WTC11 (cell line): ENCODE results near the gene RFTN2. TPM values are rescaled to one million over a fixed set of nuclear protein-coding genes. Genes with fewer than 3 reads are reported as not detected.

Experiments used
- FOXJ3 ChIP-seq: sonication (generic); formaldehyde crosslinking; IDR thresholded peaks from 2 replicates; pipeline ENCODE4 v1.9.0; 2021; ENCODE audit warnings: missing genetic modification reagents, mild to moderate bottlenecking, borderline replicate concordance
- GABPB1 ChIP-seq: sonication (generic); formaldehyde crosslinking; IDR thresholded peaks from 2 replicates; pipeline ENCODE4 v1.8.1; 2023; ENCODE audit warnings: mild to moderate bottlenecking, missing genetic modification reagents
- GRHL2 ChIP-seq: fragments of 250-450 bp; sonication (Bioruptor Pico); IDR thresholded peaks from 2 replicates; pipeline ENCODE4 v1.8.0; 2022; ENCODE audit warnings: mild to moderate bottlenecking, moderate library complexity; ENCODE audit not compliant: insufficient replicate concordance, severe bottlenecking
- IRF2 ChIP-seq: sonication (generic); formaldehyde crosslinking; IDR thresholded peaks from 2 replicates; pipeline ENCODE4 v1.8.0; 2022; ENCODE audit warnings: low read depth, missing genetic modification reagents, borderline replicate concordance
- MLX ChIP-seq: sonication (generic); formaldehyde crosslinking; IDR thresholded peaks from 2 replicates; pipeline ENCODE4 v1.8.1; 2023; ENCODE audit warnings: mild to moderate bottlenecking, missing genetic modification reagents, moderate library complexity
- NFATC4 ChIP-seq: fragments of 250-450 bp; sonication (Bioruptor Pico); IDR thresholded peaks from 2 replicates; pipeline ENCODE4 v1.9.0; 2021; ENCODE audit warnings: mild to moderate bottlenecking
- NFYB ChIP-seq: sonication (generic); formaldehyde crosslinking; conservative IDR thresholded peaks from 2 replicates; pipeline ENCODE4 v1.8.0; 2022; ENCODE audit warnings: low read depth, missing genetic modification reagents
- NR1H2 ChIP-seq: sonication (generic); formaldehyde crosslinking; IDR thresholded peaks from 2 replicates; pipeline ENCODE4 v1.9.0; 2021; ENCODE audit warnings: mild to moderate bottlenecking, moderate library complexity, missing genetic modification reagents
- NR3C1 ChIP-seq: sonication (generic); formaldehyde crosslinking; conservative IDR thresholded peaks from 2 replicates; pipeline ENCODE4 v1.8.1; 2023; ENCODE audit warnings: low read depth, mild to moderate bottlenecking, missing genetic modification reagents
- SP1 ChIP-seq: sonication (generic); formaldehyde crosslinking; conservative IDR thresholded peaks from 2 replicates; pipeline ENCODE4 v1.8.1; 2022; ENCODE audit warnings: missing genetic modification reagents
- TCF7 ChIP-seq: sonication (generic); formaldehyde crosslinking; IDR thresholded peaks from 2 replicates; pipeline ENCODE4 v1.8.0; 2022; ENCODE audit warnings: mild to moderate bottlenecking, low read depth, missing genetic modification reagents, moderate library complexity
- TEAD1 ChIP-seq: sonication (generic); formaldehyde crosslinking; IDR thresholded peaks from 2 replicates; pipeline ENCODE4 v1.8.0; 2022; ENCODE audit warnings: mild to moderate bottlenecking, missing genetic modification reagents
- ZBTB21 ChIP-seq: sonication (generic); formaldehyde crosslinking; IDR thresholded peaks from 2 replicates; pipeline ENCODE4 v1.8.1; 2023; ENCODE audit warnings: mild to moderate bottlenecking, missing genetic modification reagents, borderline replicate concordance
- ZNF121 ChIP-seq: sonication (generic); formaldehyde crosslinking; IDR thresholded peaks from 2 replicates; pipeline ENCODE4 v1.8.0; 2023; ENCODE audit warnings: missing genetic modification reagents
- ZNF219 ChIP-seq: sonication (generic); formaldehyde crosslinking; IDR thresholded peaks from 2 replicates; pipeline ENCODE4 v1.8.0; 2023; ENCODE audit warnings: missing genetic modification reagents, mild to moderate bottlenecking, borderline replicate concordance
- ZNF263 ChIP-seq: sonication (generic); formaldehyde crosslinking; IDR thresholded peaks from 2 replicates; pipeline ENCODE4 v1.8.1; 2022; ENCODE audit warnings: low read depth, mild to moderate bottlenecking, moderate library complexity, missing genetic modification reagents
- ZNF671 ChIP-seq: fragments of 250-450 bp; sonication (Bioruptor Pico); IDR thresholded peaks from 2 replicates; pipeline ENCODE4 v1.8.0; 2021; ENCODE audit warnings: mild to moderate bottlenecking
- total RNA-seq: library from RNA; stranded (reverse); gene quantifications from 3 replicates; pipeline ENCODE4 v1.2.3, GENCODE V29; 2021
- TF ChIP-seq, protein P1 (sequence below): sonication (generic); formaldehyde crosslinking; IDR thresholded peaks from 2 replicates; pipeline ENCODE4 v1.8.1; 2023; ENCODE audit warnings: mild to moderate bottlenecking, missing genetic modification reagents
- TF ChIP-seq, protein P2 (sequence below): sonication (generic); formaldehyde crosslinking; conservative IDR thresholded peaks from 2 replicates; pipeline ENCODE4 v1.8.1; 2022; ENCODE audit warnings: mild to moderate bottlenecking, missing genetic modification reagents
- TF ChIP-seq, protein P3 (sequence below): sonication (generic); formaldehyde crosslinking; IDR thresholded peaks from 2 replicates; pipeline ENCODE4 v1.8.1; 2022; ENCODE audit warnings: mild to moderate bottlenecking, missing genetic modification reagents, moderate library complexity, borderline replicate concordance
- TF ChIP-seq, protein P4 (sequence below): sonication (generic); formaldehyde crosslinking; IDR thresholded peaks from 2 replicates; pipeline ENCODE4 v1.8.0; 2022; ENCODE audit warnings: mild to moderate bottlenecking, missing genetic modification reagents
- TF ChIP-seq, protein P5 (sequence below): fragments of 250-450 bp; sonication (Bioruptor Pico); IDR thresholded peaks from 2 replicates; pipeline ENCODE4 v1.9.0; 2021; ENCODE audit warnings: moderate library complexity, mild to moderate bottlenecking, inconsistent platforms, borderline replicate concordance
- TF ChIP-seq, protein P6 (sequence below): fragments of 250-450 bp; sonication (Bioruptor Pico); IDR thresholded peaks from 2 replicates; pipeline ENCODE4 v1.8.0; 2021; ENCODE audit warnings: mild to moderate bottlenecking
- TF ChIP-seq, protein P7 (sequence below): sonication (generic); formaldehyde crosslinking; IDR thresholded peaks from 2 replicates; pipeline ENCODE4 v1.8.0; 2022; ENCODE audit warnings: mild to moderate bottlenecking, missing genetic modification reagents
- TF ChIP-seq, protein P8 (sequence below): fragments of 250-450 bp; sonication (Bioruptor Pico); IDR thresholded peaks from 2 replicates; pipeline ENCODE4 v1.9.0; 2021; ENCODE audit warnings: mild to moderate bottlenecking

Gene RFTN2
- total RNA-seq, 1 experiment from 2014 or later: 1.9 TPM

- TF ChIP-seq, protein P1, sequence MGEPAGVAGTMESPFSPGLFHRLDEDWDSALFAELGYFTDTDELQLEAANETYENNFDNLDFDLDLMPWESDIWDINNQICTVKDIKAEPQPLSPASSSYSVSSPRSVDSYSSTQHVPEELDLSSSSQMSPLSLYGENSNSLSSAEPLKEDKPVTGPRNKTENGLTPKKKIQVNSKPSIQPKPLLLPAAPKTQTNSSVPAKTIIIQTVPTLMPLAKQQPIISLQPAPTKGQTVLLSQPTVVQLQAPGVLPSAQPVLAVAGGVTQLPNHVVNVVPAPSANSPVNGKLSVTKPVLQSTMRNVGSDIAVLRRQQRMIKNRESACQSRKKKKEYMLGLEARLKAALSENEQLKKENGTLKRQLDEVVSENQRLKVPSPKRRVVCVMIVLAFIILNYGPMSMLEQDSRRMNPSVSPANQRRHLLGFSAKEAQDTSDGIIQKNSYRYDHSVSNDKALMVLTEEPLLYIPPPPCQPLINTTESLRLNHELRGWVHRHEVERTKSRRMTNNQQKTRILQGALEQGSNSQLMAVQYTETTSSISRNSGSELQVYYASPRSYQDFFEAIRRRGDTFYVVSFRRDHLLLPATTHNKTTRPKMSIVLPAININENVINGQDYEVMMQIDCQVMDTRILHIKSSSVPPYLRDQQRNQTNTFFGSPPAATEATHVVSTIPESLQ: no peak
- TF ChIP-seq, protein P2, sequence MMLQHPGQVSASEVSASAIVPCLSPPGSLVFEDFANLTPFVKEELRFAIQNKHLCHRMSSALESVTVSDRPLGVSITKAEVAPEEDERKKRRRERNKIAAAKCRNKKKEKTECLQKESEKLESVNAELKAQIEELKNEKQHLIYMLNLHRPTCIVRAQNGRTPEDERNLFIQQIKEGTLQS (CRISPR knock-in tag): peak; percentile 69; the same call in 1 of the 2 replicates
- TF ChIP-seq, protein P3, sequence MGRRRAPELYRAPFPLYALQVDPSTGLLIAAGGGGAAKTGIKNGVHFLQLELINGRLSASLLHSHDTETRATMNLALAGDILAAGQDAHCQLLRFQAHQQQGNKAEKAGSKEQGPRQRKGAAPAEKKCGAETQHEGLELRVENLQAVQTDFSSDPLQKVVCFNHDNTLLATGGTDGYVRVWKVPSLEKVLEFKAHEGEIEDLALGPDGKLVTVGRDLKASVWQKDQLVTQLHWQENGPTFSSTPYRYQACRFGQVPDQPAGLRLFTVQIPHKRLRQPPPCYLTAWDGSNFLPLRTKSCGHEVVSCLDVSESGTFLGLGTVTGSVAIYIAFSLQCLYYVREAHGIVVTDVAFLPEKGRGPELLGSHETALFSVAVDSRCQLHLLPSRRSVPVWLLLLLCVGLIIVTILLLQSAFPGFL (CRISPR knock-in tag): peak; percentile 70; the same call in 1 of the 2 replicates
- TF ChIP-seq NR3C1 (CRISPR knock-in tag) (peak; percentile 93), ZNF671 (CRISPR knock-in tag) (no peak), ZNF121 (CRISPR knock-in tag) (no peak), FOXJ3 (CRISPR knock-in tag) (no peak), ZNF263 (0 out of 2 replicates have a peak, but pooled peaks have one; percentile 17), MLX (CRISPR knock-in tag) (peak; percentile 88; the same call in 1 of the 2 replicates), SP1 (CRISPR knock-in tag) (peak; percentile 82), TEAD1 (peak; percentile 88), NFATC4 (CRISPR knock-in tag) (no peak), ZNF219 (CRISPR knock-in tag) (peak; percentile 80), NR1H2 (CRISPR knock-in tag) (no peak), GRHL2 (CRISPR knock-in tag) (no peak), GABPB1 (CRISPR knock-in tag) (no peak; the same call in none of the 2 replicates), TCF7 (CRISPR knock-in tag) (no peak; the same call in 1 of the 2 replicates), ZBTB21 (CRISPR knock-in tag) (no peak; the same call in 1 of the 2 replicates), NFYB (peak; percentile 65), IRF2 (CRISPR knock-in tag) (0 out of 2 replicates have a peak, but pooled peaks have one; percentile 53)
- TF ChIP-seq, protein P4, sequence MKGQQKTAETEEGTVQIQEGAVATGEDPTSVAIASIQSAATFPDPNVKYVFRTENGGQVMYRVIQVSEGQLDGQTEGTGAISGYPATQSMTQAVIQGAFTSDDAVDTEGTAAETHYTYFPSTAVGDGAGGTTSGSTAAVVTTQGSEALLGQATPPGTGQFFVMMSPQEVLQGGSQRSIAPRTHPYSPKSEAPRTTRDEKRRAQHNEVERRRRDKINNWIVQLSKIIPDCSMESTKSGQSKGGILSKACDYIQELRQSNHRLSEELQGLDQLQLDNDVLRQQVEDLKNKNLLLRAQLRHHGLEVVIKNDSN: peak; percentile 88
- TF ChIP-seq, protein P5, sequence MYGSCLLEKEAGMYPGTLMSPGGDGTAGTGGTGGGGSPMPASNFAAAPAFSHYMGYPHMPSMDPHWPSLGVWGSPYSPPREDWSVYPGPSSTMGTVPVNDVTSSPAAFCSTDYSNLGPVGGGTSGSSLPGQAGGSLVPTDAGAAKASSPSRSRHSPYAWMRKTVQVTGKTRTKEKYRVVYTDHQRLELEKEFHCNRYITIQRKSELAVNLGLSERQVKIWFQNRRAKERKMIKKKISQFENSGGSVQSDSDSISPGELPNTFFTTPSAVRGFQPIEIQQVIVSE (CRISPR knock-in tag): no peak
- TF ChIP-seq, protein P6, sequence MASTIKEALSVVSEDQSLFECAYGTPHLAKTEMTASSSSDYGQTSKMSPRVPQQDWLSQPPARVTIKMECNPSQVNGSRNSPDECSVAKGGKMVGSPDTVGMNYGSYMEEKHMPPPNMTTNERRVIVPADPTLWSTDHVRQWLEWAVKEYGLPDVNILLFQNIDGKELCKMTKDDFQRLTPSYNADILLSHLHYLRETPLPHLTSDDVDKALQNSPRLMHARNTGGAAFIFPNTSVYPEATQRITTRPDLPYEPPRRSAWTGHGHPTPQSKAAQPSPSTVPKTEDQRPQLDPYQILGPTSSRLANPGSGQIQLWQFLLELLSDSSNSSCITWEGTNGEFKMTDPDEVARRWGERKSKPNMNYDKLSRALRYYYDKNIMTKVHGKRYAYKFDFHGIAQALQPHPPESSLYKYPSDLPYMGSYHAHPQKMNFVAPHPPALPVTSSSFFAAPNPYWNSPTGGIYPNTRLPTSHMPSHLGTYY (CRISPR knock-in tag): no peak
- TF ChIP-seq, protein P7, sequence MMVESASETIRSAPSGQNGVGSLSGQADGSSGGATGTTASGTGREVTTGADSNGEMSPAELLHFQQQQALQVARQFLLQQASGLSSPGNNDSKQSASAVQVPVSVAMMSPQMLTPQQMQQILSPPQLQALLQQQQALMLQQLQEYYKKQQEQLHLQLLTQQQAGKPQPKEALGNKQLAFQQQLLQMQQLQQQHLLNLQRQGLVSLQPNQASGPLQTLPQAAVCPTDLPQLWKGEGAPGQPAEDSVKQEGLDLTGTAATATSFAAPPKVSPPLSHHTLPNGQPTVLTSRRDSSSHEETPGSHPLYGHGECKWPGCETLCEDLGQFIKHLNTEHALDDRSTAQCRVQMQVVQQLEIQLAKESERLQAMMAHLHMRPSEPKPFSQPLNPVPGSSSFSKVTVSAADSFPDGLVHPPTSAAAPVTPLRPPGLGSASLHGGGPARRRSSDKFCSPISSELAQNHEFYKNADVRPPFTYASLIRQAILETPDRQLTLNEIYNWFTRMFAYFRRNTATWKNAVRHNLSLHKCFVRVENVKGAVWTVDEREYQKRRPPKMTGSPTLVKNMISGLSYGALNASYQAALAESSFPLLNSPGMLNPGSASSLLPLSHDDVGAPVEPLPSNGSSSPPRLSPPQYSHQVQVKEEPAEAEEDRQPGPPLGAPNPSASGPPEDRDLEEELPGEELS: peak; percentile 75
- TF ChIP-seq, protein P8, sequence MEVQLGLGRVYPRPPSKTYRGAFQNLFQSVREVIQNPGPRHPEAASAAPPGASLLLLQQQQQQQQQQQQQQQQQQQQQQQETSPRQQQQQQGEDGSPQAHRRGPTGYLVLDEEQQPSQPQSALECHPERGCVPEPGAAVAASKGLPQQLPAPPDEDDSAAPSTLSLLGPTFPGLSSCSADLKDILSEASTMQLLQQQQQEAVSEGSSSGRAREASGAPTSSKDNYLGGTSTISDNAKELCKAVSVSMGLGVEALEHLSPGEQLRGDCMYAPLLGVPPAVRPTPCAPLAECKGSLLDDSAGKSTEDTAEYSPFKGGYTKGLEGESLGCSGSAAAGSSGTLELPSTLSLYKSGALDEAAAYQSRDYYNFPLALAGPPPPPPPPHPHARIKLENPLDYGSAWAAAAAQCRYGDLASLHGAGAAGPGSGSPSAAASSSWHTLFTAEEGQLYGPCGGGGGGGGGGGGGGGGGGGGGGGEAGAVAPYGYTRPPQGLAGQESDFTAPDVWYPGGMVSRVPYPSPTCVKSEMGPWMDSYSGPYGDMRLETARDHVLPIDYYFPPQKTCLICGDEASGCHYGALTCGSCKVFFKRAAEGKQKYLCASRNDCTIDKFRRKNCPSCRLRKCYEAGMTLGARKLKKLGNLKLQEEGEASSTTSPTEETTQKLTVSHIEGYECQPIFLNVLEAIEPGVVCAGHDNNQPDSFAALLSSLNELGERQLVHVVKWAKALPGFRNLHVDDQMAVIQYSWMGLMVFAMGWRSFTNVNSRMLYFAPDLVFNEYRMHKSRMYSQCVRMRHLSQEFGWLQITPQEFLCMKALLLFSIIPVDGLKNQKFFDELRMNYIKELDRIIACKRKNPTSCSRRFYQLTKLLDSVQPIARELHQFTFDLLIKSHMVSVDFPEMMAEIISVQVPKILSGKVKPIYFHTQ (CRISPR knock-in tag): no peak
Measured at GRCh38 chr2:197705121-197705911, 29.9 kb upstream of the RFTN2 start, which contains the start of gene MARS2 (continued).
